Subcutaneous adipose tissue (tissue), 4 donors: ENCODE results near the gene C12orf57. TPM values are rescaled to one million over a fixed set of nuclear protein-coding genes. Genes with fewer than 3 reads are reported as not detected.

Experiments used
- CTCF ChIP-seq: fragments of 450-650 bp; IDR thresholded peaks from one replicate; pipeline ENCODE4 v1.5.1; 2016; ENCODE audit warnings: low read depth, mild to moderate bottlenecking, control low read depth, antibody characterized with exemption, moderate library complexity
- total RNA-seq, 4 donors: library from RNA; depleted of rRNA; stranded (reverse); fragments of >200 nt; gene quantifications; one replicate each; pipeline ENCODE4 v1.1.0, GENCODE V29; 2016

Gene C12orf57
- total RNA-seq, 4 donors from 2014 or later = 233 to 359 (median 280) TPM

GRCh38 chr12:6914947-6915788, 28.7 kb upstream of the C12orf57 start:
- TF ChIP-seq CTCF = no peak

- TF ChIP-seq CTCF = no peak
Observed at GRCh38 chr12:6915789-6916285, 28.0 kb upstream of the C12orf57 start.

- TF ChIP-seq CTCF = no peak
Observed at GRCh38 chr12:6916426-6917200, 27.2 kb upstream of the C12orf57 start.

- TF ChIP-seq CTCF = no peak
Observed at GRCh38 chr12:6917491-6918231, 26.2 kb upstream of the C12orf57 start.

GRCh38 chr12:6919588-6919987, 24.2 kb upstream of the C12orf57 start:
- no peak for TF ChIP-seq CTCF

- TF ChIP-seq CTCF = no peak
Observed at GRCh38 chr12:6921539-6921938, 22.3 kb upstream of the C12orf57 start.
